HepG2 (cell line): ENCODE data around the gene CUL7. TPM values are rescaled to one million over a fixed set of nuclear protein-coding genes. Genes with fewer than 3 reads are reported as not detected.

Source experiments
- AHDC1 ChIP-seq: sonication (generic); formaldehyde crosslinking; IDR thresholded peaks from 2 replicates; pipeline ENCODE4 v1.5.1; 2020; ENCODE audit warnings: mild to moderate bottlenecking, missing genetic modification reagents, borderline replicate concordance
- HINFP ChIP-seq: sonication (generic); formaldehyde crosslinking; IDR thresholded peaks from 2 replicates; pipeline ENCODE4 v1.4.0; 2020; ENCODE audit warnings: low read depth, mild to moderate bottlenecking, missing genetic modification reagents
- KDM3A ChIP-seq: IDR thresholded peaks from 2 replicates; pipeline ENCODE4 v1.6.1; 2018; ENCODE audit warnings: low read depth, missing compliant biosample characterization
- PRPF4 ChIP-seq: fragments of 200-400 bp; formaldehyde crosslinking; IDR thresholded peaks from 2 replicates; pipeline ENCODE4 v1.6.1; 2016; ENCODE audit warnings: low read length, low read depth; ENCODE audit not compliant: poor library complexity, severe bottlenecking
- TEAD3 ChIP-seq: optimal IDR thresholded peaks from 2 replicates; pipeline ENCODE3; 2016; ENCODE audit warnings: borderline replicate concordance
- TFAP4 ChIP-seq: sonication (generic); IDR thresholded peaks from 2 replicates; pipeline ENCODE4 v1.6.1; 2016; ENCODE audit warnings: low read depth, borderline replicate concordance
- ZBTB46 ChIP-seq: sonication (generic); formaldehyde crosslinking; IDR thresholded peaks from 2 replicates; pipeline ENCODE4 v1.4.0; 2020; ENCODE audit warnings: mild to moderate bottlenecking, missing genetic modification reagents, borderline replicate concordance
- ZNF253 ChIP-seq: sonication (generic); formaldehyde crosslinking; IDR thresholded peaks from 2 replicates; pipeline ENCODE4 v1.8.0; 2022; ENCODE audit warnings: mild to moderate bottlenecking, missing genetic modification reagents, borderline replicate concordance
- ZNF569 ChIP-seq: sonication (generic); formaldehyde crosslinking; IDR thresholded peaks from 2 replicates; pipeline ENCODE4 v1.5.0; 2020; ENCODE audit warnings: mild to moderate bottlenecking, missing genetic modification reagents, moderate library complexity, borderline replicate concordance
- ZNF883 ChIP-seq: sonication (generic); formaldehyde crosslinking; IDR thresholded peaks from 2 replicates; pipeline ENCODE4 v1.5.1; 2020; ENCODE audit warnings: mild to moderate bottlenecking, missing genetic modification reagents; ENCODE audit errors: not compliant biosample characterization
- polyA plus RNA-seq, 8 experiments: library from polyadenylated mRNA; depleted of rRNA in 3 of 8; stranded (reverse) in 7 of 8; unstranded in 1 of 8; fragments of >200 nt; fragmentation: Illumina TruSeq in 4 of 8; extraction: Trizol in 4 of 8; gene quantifications; 2 replicates each; pipeline versions ENCODE4 v1.2.1 to v1.2.3, GENCODE V29; 2011 to 2016; ENCODE audit warnings: low read depth in 4 of 8, missing spikeins in 1 of 8, mixed read lengths in 1 of 8; ENCODE audit not compliant: insufficient read depth in 1 of 8
- total RNA-seq, 5 experiments: library from RNA; depleted of rRNA; stranded (reverse); fragments of >200 nt; fragmentation: Illumina TruSeq; extraction: Trizol; gene quantifications; 2 replicates each; pipeline ENCODE4 v1.2.3, GENCODE V29; 2016; ENCODE audit warnings: low read depth in 1 of 5
- TF ChIP-seq, protein P1 (sequence below): sonication (generic); formaldehyde crosslinking; IDR thresholded peaks from 2 replicates; pipeline ENCODE4 v1.4.0; 2020; ENCODE audit warnings: mild to moderate bottlenecking, missing genetic modification reagents
- TF ChIP-seq, protein P2 (sequence below): sonication (generic); formaldehyde crosslinking; IDR thresholded peaks from 2 replicates; pipeline ENCODE4 v1.5.1; 2020; ENCODE audit warnings: missing genetic modification reagents, mild to moderate bottlenecking, borderline replicate concordance

The CUL7 gene
- total and polyA plus RNA-seq, 2 of the 13 experiments (the other 11 are each of a cell fraction or from before 2014, with no cell fraction given), result 32.0 to 60.7 TPM

DNA sequence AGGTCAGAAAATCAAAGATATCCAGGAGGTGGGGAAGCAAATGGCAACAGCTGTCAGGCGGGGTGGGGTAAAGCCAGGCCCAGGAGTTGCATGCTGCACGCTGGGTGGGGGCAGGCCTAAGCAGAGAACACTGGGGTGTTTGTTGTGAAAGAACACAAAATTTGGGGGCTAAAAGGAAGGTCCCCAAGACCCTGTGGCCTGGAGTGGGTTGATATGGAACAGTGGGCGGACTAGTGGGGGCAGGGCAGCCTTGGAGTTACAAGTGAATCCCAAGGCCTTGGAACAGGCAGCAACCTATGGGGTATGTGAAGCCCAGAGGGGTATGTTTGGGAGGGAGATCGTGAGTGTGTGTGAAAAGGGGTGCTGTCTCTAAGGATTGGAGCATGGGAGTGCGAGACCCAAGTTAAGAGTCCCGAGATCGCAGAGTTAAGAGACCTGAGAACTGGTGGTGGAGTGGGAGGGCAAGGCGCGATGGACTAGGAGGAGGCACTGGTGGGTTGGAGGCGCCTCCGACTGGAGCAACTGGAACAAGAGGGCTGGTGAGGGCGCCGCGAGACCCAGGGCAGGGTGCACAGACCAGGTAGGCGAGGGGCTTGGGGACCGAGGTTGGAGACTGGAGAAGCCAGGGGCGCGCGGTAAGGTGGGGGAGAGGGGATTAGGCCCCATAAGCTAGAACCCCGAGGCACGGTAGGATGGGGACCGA, 658 bp downstream of the CUL7 start (continued):
- TF ChIP-seq, protein P1, sequence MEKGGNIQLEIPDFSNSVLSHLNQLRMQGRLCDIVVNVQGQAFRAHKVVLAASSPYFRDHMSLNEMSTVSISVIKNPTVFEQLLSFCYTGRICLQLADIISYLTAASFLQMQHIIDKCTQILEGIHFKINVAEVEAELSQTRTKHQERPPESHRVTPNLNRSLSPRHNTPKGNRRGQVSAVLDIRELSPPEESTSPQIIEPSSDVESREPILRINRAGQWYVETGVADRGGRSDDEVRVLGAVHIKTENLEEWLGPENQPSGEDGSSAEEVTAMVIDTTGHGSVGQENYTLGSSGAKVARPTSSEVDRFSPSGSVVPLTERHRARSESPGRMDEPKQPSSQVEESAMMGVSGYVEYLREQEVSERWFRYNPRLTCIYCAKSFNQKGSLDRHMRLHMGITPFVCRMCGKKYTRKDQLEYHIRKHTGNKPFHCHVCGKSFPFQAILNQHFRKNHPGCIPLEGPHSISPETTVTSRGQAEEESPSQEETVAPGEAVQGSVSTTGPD (CRISPR knock-in tag), result 0 out of 2 replicates have a peak, but pooled peaks have one; percentile 3
- peak; percentile 57 for TF ChIP-seq AHDC1 (CRISPR knock-in tag)
- TF ChIP-seq ZBTB46 (CRISPR knock-in tag), result 0 out of 2 replicates have a peak, but pooled peaks have one; percentile 89
- peak; percentile 29; the same call in 1 of the 2 replicates for TF ChIP-seq TFAP4
- TF ChIP-seq, protein P2, sequence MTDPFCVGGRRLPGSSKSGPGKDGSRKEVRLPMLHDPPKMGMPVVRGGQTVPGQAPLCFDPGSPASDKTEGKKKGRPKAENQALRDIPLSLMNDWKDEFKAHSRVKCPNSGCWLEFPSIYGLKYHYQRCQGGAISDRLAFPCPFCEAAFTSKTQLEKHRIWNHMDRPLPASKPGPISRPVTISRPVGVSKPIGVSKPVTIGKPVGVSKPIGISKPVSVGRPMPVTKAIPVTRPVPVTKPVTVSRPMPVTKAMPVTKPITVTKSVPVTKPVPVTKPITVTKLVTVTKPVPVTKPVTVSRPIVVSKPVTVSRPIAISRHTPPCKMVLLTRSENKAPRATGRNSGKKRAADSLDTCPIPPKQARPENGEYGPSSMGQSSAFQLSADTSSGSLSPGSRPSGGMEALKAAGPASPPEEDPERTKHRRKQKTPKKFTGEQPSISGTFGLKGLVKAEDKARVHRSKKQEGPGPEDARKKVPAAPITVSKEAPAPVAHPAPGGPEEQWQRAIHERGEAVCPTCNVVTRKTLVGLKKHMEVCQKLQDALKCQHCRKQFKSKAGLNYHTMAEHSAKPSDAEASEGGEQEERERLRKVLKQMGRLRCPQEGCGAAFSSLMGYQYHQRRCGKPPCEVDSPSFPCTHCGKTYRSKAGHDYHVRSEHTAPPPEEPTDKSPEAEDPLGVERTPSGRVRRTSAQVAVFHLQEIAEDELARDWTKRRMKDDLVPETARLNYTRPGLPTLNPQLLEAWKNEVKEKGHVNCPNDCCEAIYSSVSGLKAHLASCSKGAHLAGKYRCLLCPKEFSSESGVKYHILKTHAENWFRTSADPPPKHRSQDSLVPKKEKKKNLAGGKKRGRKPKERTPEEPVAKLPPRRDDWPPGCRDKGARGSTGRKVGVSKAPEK (CRISPR knock-in tag), result peak; percentile 53; the same call in 1 of the 2 replicates
- TF ChIP-seq ZNF883 (CRISPR knock-in tag), result peak; percentile 82
- TF ChIP-seq ZNF569 (CRISPR knock-in tag), result 0 out of 2 replicates have a peak, but pooled peaks have one; percentile 62
- peak; percentile 46 for TF ChIP-seq PRPF4
- TF ChIP-seq KDM3A, result no peak
- TF ChIP-seq ZNF253 (CRISPR knock-in tag), result 0 out of 2 replicates have a peak, but pooled peaks have one; percentile 53
- no peak for TF ChIP-seq HINFP (CRISPR knock-in tag)
- TF ChIP-seq TEAD3 (CRISPR knock-in tag), result peak; percentile 19
